B cell (primary cell): ENCODE measurements around the gene AGXT2. TPM values are rescaled to one million over a fixed set of nuclear protein-coding genes. Genes with fewer than 3 reads are reported as not detected.

Experiments used
- ATAC-seq: fragments of 200-7000 bp; cut with Tn5 transposase; one replicate; pipeline ENCODE4 v1.10.0; 2021; ENCODE audit warnings: low read depth, mild to moderate bottlenecking, moderate number of reproducible peaks, moderate library complexity
- CTCF ChIA-PET: fragments of 350-600 bp; sonication (Branson Sonifier 250); formaldehyde crosslinking; loops from one replicate; lab custom pipeline; 2021; ENCODE audit warnings: antibody characterized with exemption, inconsistent platforms; lab: Charles Lee
- POLR2A ChIA-PET: fragments of 350-600 bp; sonication (Branson Sonifier 250); formaldehyde crosslinking; loops from one replicate; lab custom pipeline; 2021; ENCODE audit warnings: antibody characterized with exemption; lab: Charles Lee
- DNase-seq: peaks from one replicate; pipeline ENCODE4 v3.0.0; 2013
- H2AFZ ChIP-seq: 2 replicates; pipeline ENCODE4 v1.6.1; 2012; ENCODE audit warnings: mild to moderate bottlenecking, low read depth, low read length; ENCODE audit not compliant: insufficient read depth, poor library complexity, severe bottlenecking
- H3K27ac ChIP-seq, 2 donors: 1 replicate in 1 of 2; 2 replicates in 1 of 2; pipeline ENCODE4 v1.5.1; 2012 to 2013; ENCODE audit warnings: low read length in 2 of 2, mild to moderate bottlenecking in 2 of 2, moderate library complexity in 1 of 2
- H3K27me3 ChIP-seq, 4 experiments: fragments of 200-600 bp in 1 of 4; sonication (generic) in 1 of 4; replicated peaks in 1 of 4; 1 replicate in 2 of 4; 2 replicates in 2 of 4; pipeline versions ENCODE4 v1.6.1 to v1.7.0; 2013 to 2016; ENCODE audit warnings: low read length in 3 of 4, mild to moderate bottlenecking in 2 of 4, mixed read lengths in 1 of 4, moderate library complexity in 1 of 4; ENCODE audit not compliant: insufficient read depth in 4 of 4, control insufficient read depth in 3 of 4; ENCODE audit errors: control extremely low read depth in 1 of 4
- H3K36me3 ChIP-seq, 2 experiments: replicated peaks in 1 of 2; 1 replicate in 1 of 2; 2 replicates in 1 of 2; pipeline versions ENCODE4 v1.6.1 to v1.7.1; 2013; ENCODE audit warnings: low read length in 1 of 2; ENCODE audit not compliant: insufficient read depth in 2 of 2, control insufficient read depth in 1 of 2; ENCODE audit errors: control extremely low read depth in 1 of 2, extremely low read depth in 1 of 2
- H3K4me1 ChIP-seq, 2 donors: fragments of 200-600 bp in 1 of 2; sonication (generic) in 1 of 2; 1 replicate in 1 of 2; 2 replicates in 1 of 2; pipeline versions ENCODE4 v1.5.1 to v1.6.1; 2013 to 2017; ENCODE audit warnings: low read length in 2 of 2; ENCODE audit not compliant: control insufficient read depth in 2 of 2, insufficient read depth in 2 of 2
- H3K4me2 ChIP-seq: replicated peaks from 2 replicates; pipeline ENCODE3; 2012; ENCODE audit warnings: mild to moderate bottlenecking, low read depth, low read length; ENCODE audit not compliant: poor library complexity, severe bottlenecking
- H3K4me3 ChIP-seq, 5 experiments: fragments of 200-600 bp in 1 of 5; sonication (generic) in 1 of 5; 1 replicate in 3 of 5; 2 replicates in 2 of 5; pipeline versions ENCODE4 v1.5.1 to v1.7.0; 2011 to 2016; ENCODE audit warnings: low read length in 4 of 5, mild to moderate bottlenecking in 4 of 5, low read depth in 2 of 5, control low read depth in 1 of 5, moderate library complexity in 1 of 5; ENCODE audit not compliant: insufficient read depth in 1 of 5; ENCODE audit errors: control extremely low read depth in 1 of 5, extremely low read depth in 1 of 5
- H3K79me2 ChIP-seq: fragments of 200-600 bp; sonication (generic); one replicate; pipeline ENCODE4 v1.6.0; 2016; ENCODE audit warnings: low read length; ENCODE audit not compliant: control insufficient read depth, insufficient read depth
- H3K9ac ChIP-seq: fragments of 200-600 bp; sonication (generic); 2 replicates; pipeline ENCODE4 v1.6.1; 2017; ENCODE audit warnings: mild to moderate bottlenecking, low read length, moderate library complexity
- H3K9me3 ChIP-seq, 3 donors: one replicate each; pipeline versions ENCODE4 v1.6.1 to v1.7.1; 2013; ENCODE audit warnings: low read length in 2 of 3; ENCODE audit not compliant: control insufficient read depth in 2 of 3, insufficient read depth in 1 of 3; ENCODE audit errors: control extremely low read depth in 1 of 3
- H4K20me1 ChIP-seq: 2 replicates; pipeline ENCODE4 v1.6.0; 2012; ENCODE audit warnings: mild to moderate bottlenecking, low read length; ENCODE audit not compliant: insufficient read depth, control insufficient read depth, poor library complexity, severe bottlenecking
- H3K27ac Mint-ChIP-seq: one replicate; pipeline ENCODE4 v1.8.0; 2021; ENCODE audit warnings: mixed read lengths
- H3K27me3 Mint-ChIP-seq: one replicate; pipeline ENCODE4 v1.8.0; 2021; ENCODE audit warnings: mixed read lengths
- H3K4me1 Mint-ChIP-seq: one replicate; pipeline ENCODE4 v1.8.0; 2021; ENCODE audit warnings: mixed read lengths
- H3K4me3 Mint-ChIP-seq: one replicate; pipeline ENCODE4 v1.8.0; 2021; ENCODE audit warnings: mixed read lengths
- H3K9me3 Mint-ChIP-seq: one replicate; pipeline ENCODE4 v1.8.0; 2022; ENCODE audit warnings: mixed read lengths; ENCODE audit not compliant: insufficient read depth
- CTCF ChIP-seq: fragments of 200-600 bp; IDR thresholded peaks from one replicate; pipeline ENCODE4 v1.8.0; 2022; ENCODE audit warnings: antibody characterized with exemption, mild to moderate bottlenecking
- EZH2 ChIP-seq: IDR thresholded peaks from 2 replicates; pipeline ENCODE4 v1.6.1; 2012; ENCODE audit warnings: borderline replicate concordance, low read depth, mild to moderate bottlenecking, moderate library complexity, low read length; ENCODE audit not compliant: insufficient read depth, poor library complexity, severe bottlenecking
- WGBS: methylation state at CpG from one replicate; pipeline ENCODE4 v1.1.5; 2013; ENCODE audit warnings: missing lambda C conversion rate; ENCODE audit not compliant: insufficient coverage; 5-methylcytosine and 5-hydroxymethylcytosine counted together
- intact Hi-C: fragments of 100-400 bp; cut with micrococcal nuclease; formaldehyde crosslinking; loops from one replicate; pipeline ENCODE4 v1.10.0; 2022
- polyA plus RNA-seq: library from polyadenylated mRNA; depleted of rRNA; stranded (reverse); fragments of >200 nt; gene quantifications from 2 replicates; pipeline ENCODE4 v1.2.3, GENCODE V29; 2012
- total RNA-seq, 2 donors: library from RNA; stranded (reverse); fragments of 120-200 nt in 1 of 2; gene quantifications; 1 replicate in 1 of 2; 2 replicates in 1 of 2; pipeline versions ENCODE4 v1.2.3 to v1.2.4, GENCODE V29; 2013 to 2022

AGXT2 gene
- total and polyA plus RNA-seq, 2 donors (not counting 1 experiment from before 2014, with no cell fraction given) = not detected

GRCh38 chr5:35050541-35051126, 2.9 kb upstream of the AGXT2 start:
- Mint-ChIP-seq H3K27ac (no peak overlapping the region), H3K4me1 (no peaks in the 10 kb centered on the region), H3K4me3 (no peak overlapping the region), H3K27me3 (peaks cover 16% of the 10 kb centered on the region), H3K9me3 (no peaks in the 10 kb centered on the region)
- no peaks in the 10 kb centered on the region for H3K79me2 ChIP-seq
- H3K9me3 ChIP-seq = peaks cover 0 to 3% (median 0%) of the 10 kb centered on the region in 3 donors
- 89% methylated on average over 1 of the region's 3 CpGs for WGBS
- TF ChIP-seq CTCF (no peak), EZH2 (no peak)
- H2AFZ ChIP-seq = no peak overlapping the region
- ChIA-PET POLR2A (no interaction called here), CTCF (no interaction called here)
- H3K27ac ChIP-seq = no peak overlapping the region
- H4K20me1 ChIP-seq = no peaks in the 10 kb centered on the region
- H3K4me3 ChIP-seq = no peak overlapping the region
- no peak overlapping the region for H3K4me2 ChIP-seq
- peaks cover 0 to 3% (median 1%) of the 10 kb centered on the region in 4 experiments for H3K27me3 ChIP-seq
- intact Hi-C loops = no loop called here
- ATAC-seq (no peak), DNase-seq (no peak)
- H3K36me3 ChIP-seq = no peaks in the 10 kb centered on the region
- no peaks in the 10 kb centered on the region for H3K4me1 ChIP-seq
- no peak overlapping the region for H3K9ac ChIP-seq

- no peak overlapping the region for H3K27ac ChIP-seq
- ATAC-seq (no peak), DNase-seq (no peak)
- 80% methylated on average over 1 of the region's 1 CpG for WGBS
- no peak for TF ChIP-seq CTCF
- no peaks in the 10 kb centered on the region for H3K4me1 ChIP-seq
- peaks cover 0 to 3% (median 0%) of the 10 kb centered on the region in 3 donors for H3K9me3 ChIP-seq
- ChIA-PET POLR2A (no interaction called here), CTCF (no interaction called here)
- no peaks in the 10 kb centered on the region for H3K79me2 ChIP-seq
- no peaks in the 10 kb centered on the region for H4K20me1 ChIP-seq
- Mint-ChIP-seq H3K4me3 (no peak overlapping the region), H3K4me1 (no peaks in the 10 kb centered on the region), H3K27me3 (peaks cover 16% of the 10 kb centered on the region), H3K27ac (no peak overlapping the region), H3K9me3 (no peaks in the 10 kb centered on the region)
- no peaks in the 10 kb centered on the region for H3K36me3 ChIP-seq
- no peak overlapping the region for H3K9ac ChIP-seq
- H3K27me3 ChIP-seq = peaks cover 0 to 3% (median 1%) of the 10 kb centered on the region in 4 experiments
- no peak overlapping the region for H3K4me3 ChIP-seq
- H2AFZ ChIP-seq = no peak overlapping the region
- H3K4me2 ChIP-seq = no peak overlapping the region
- intact Hi-C loops = no loop called here
Observed at GRCh38 chr5:35048910-35049309, 1.2 kb upstream of the AGXT2 start.
